ENCODE measurements around the gene GTF3C5. TPM values are rescaled to one million over a fixed set of nuclear protein-coding genes. Genes with fewer than 3 reads are reported as not detected.

GTF3C5 gene
- total and polyA plus RNA-seq, 2 of the 4 experiments (the other 2 are of a cell fraction): 49.1 to 52.3 TPM

DNA sequence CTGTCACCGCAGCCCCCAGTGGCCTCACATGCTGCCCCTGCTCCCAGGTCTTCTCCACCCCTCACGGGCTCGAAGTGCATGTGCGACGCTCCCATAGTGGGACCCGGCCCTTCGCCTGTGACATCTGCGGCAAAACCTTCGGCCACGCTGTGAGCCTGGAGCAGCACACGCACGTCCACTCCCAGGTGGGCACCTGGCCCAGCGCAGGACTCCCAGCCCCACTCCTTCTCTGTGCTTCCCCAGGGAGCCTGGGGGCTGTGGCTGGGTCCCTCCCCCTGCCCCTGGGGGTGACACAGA is 41.8 kb upstream of the GTF3C5 start:
- dilution Hi-C loops (cut with HindIII; ENCODE audit: low sequenced_read_pairs, unreplicated experiment) (no loop called here), in situ Hi-C loops (cut with MboI; ENCODE audit: low sequenced_read_pairs) (no loop called here), intact Hi-C loops (cut with micrococcal nuclease) (no loop called here)
- Histone ChIP-seq H3K9ac (ENCODE audit: low read depth, low read length) (no peak overlapping the region), H2BK120ac (ENCODE audit: low read depth, low read length) (no peak overlapping the region), H3K4ac (ENCODE audit: low read depth, low read length) (no peak overlapping the region), H3K4me3 (ENCODE audit: insufficient read depth, low read depth, low read length) (no peak overlapping the region), H2AK9ac (replicated peaks; ENCODE audit: low read depth, low read length, poor library complexity) (no peak overlapping the region), H3K23ac (ENCODE audit: low read depth, low read length) (no peak overlapping the region), H4K20me1 (ENCODE audit: insufficient read depth, low read length) (no peaks in the 10 kb centered on the region), H3K4me1 (ENCODE audit: control insufficient read depth, insufficient read depth, low read length) (no peaks in the 10 kb centered on the region), H3K27ac (ENCODE audit: insufficient read depth, low read length) (no peak overlapping the region), H3K9me1 (ENCODE audit: insufficient read depth, low read length) (no peaks in the 10 kb centered on the region), H3K14ac (replicated peaks; ENCODE audit: low read depth, low read length) (no peak overlapping the region), H2BK5ac (ENCODE audit: low read depth, low read length, poor library complexity, severe bottlenecking) (no peak overlapping the region), H3K4me2 (ENCODE audit: low read depth, low read length) (no peak overlapping the region), H3K56ac (ENCODE audit: extremely low read depth, insufficient read depth, low read length) (no peak overlapping the region), H2BK20ac (ENCODE audit: low read depth, low read length) (no peak overlapping the region), H3K18ac (ENCODE audit: low read depth, low read length) (no peak overlapping the region), H4K8ac (ENCODE audit: low read depth in 2 of 2, low read length in 2 of 2) (no peak overlapping the region), H3K9me3 (ENCODE audit: control insufficient read depth, insufficient read depth, low read length) (no peaks in the 10 kb centered on the region), H2BK15ac (ENCODE audit: low read depth, low read length) (no peak overlapping the region), H3K27me3 (ENCODE audit: control insufficient read depth, insufficient read depth, low read length) (peaks cover 69% of the 10 kb centered on the region), H3K36me3 (ENCODE audit: control insufficient read depth, insufficient read depth, low read length) (no peaks in the 10 kb centered on the region), H2AK5ac (ENCODE audit: low read depth, low read length) (no peak overlapping the region), H2AFZ (replicated peaks; ENCODE audit: low read length, poor library complexity) (no peak overlapping the region), H4K5ac (ENCODE audit: low read depth, low read length) (no peak overlapping the region), H4K91ac (ENCODE audit: insufficient read depth, low read depth, low read length) (no peak overlapping the region), H3K79me1 (ENCODE audit: low read depth in 1 of 2, low read length in 2 of 2) (no peaks in the 10 kb centered on the region)
- ATAC-seq (ENCODE audit: low read depth): no peak
- no peak for DNase-seq
- POLR2A ChIA-PET (ENCODE audit: unreplicated experiment): no interaction called here
- CTCF ChIA-PET: no interaction called here
- BruUV-seq (replicated peaks): no TSS peak
- WGBS, 2 experiments (ENCODE audit: extremely low coverage in 2 of 2, insufficient read length in 1 of 2): 88% methylated on average over 6 of the region's 13 CpGs; no CpG with 5 or more reads in 1 of the 2 experiments
- TF ChIP-seq RCOR1 (IDR thresholded peaks at IDR 0.05; ENCODE audit: insufficient replicate concordance, low read length) (no peak), MAFK (IDR thresholded peaks at IDR 0.05; ENCODE audit: low read depth, low read length) (no peak), BHLHE40 (IDR thresholded peaks at IDR 0.05; ENCODE audit: low read depth, low read length) (no peak), SMC3 (IDR thresholded peaks at IDR 0.05; ENCODE audit: low read depth, low read length) (no peak), RAD21 (IDR thresholded peaks at IDR 0.05; ENCODE audit: low read length) (no peak), MXI1 (IDR thresholded peaks at IDR 0.05; ENCODE audit: borderline replicate concordance, low read depth, low read length) (no peak), RFX5 (IDR thresholded peaks at IDR 0.05; ENCODE audit: low read depth, low read length) (no peak), CTCF (conservative IDR thresholded peaks at IDR 0.05; ENCODE audit: low read depth, low read length) (no peak), NFE2L2 (IDR thresholded peaks at IDR 0.05; ENCODE audit: low read depth, low read length) (no peak)
- TF ChIP-seq, protein P1, sequence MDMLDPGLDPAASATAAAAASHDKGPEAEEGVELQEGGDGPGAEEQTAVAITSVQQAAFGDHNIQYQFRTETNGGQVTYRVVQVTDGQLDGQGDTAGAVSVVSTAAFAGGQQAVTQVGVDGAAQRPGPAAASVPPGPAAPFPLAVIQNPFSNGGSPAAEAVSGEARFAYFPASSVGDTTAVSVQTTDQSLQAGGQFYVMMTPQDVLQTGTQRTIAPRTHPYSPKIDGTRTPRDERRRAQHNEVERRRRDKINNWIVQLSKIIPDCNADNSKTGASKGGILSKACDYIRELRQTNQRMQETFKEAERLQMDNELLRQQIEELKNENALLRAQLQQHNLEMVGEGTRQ (IDR thresholded peaks at IDR 0.05; ENCODE audit: low read depth, low read length): no peak
